Stimulated activated CD8-positive, alpha-beta memory T cell treated with anti-CD3 and anti-CD28 coated beads, Interleukin-15, amount 100 ng/mL, for 48 hours (primary cell): Measurements from ENCODE around the gene C12orf54.
"Not testable (repeated sequence)": the region's sequence is repeated elsewhere in the genome, so short reads cannot be mapped to it uniquely, and the experiment has no call there.

Experiments
- DNase-seq, 2 donors: peaks; one replicate each; pipeline ENCODE4 v3.0.0-alpha.2; 2020; ENCODE audit warnings: low read depth in 2 of 2

C12orf54 gene

DNA sequence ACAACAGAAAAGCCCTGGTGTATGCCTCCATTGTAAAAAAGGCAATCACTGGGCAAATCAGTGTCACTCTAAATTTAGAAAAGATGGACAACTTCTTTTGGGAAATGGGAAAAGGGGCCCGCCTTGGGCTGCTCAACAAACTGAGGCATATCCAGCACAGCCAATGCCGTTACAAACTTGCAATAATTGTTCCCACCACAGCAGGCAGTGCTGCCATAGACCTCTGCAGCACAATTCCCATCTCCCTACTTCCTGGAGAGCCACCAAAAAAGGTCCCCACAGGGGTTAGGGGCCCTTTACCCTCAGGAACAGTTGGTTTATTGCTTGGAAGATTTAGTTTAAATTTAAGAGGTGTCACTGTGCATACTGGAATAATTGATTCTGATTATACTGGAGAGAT, 26.7 kb downstream of the C12orf54 start:
- DNase-seq, result no peak

DNA sequence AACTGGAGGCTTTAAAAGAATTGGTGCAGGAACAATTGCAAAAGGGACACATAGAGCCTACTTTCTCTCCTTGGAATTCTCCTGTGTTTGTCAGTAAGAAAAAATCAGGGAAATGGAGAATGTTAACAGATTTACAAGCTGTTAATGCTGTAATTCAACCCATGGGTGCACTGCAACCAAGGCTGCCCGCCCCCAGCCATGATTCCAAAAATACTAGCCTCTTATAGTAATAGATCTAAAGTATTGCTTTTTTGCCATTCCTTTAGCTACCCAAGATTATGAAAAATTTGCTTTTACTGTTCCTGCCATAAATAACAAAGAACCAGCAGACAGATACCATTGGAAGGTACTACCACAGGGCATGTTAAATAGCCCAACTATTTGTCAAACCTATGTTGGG, 27.8 kb downstream of the C12orf54 start:
- no peak for DNase-seq

DNA sequence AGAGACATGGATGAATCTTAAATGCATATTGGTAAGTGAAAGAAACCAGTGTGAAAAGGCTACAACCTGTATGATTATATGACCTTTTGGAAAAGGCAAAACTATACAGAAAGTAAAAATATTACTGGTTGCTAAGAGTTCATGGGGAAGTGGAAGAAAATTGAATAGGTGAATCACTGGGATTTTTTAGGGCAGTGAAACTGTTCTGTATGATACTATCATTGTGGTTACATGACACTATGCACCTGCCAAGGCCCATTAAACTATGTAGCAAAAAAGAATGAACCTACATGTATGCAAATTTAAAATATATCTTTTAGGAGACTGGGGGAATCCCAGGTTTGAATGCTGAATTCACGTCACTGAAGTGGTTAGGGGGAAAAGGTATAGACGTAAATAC, 30.6 kb downstream of the C12orf54 start:
- DNase-seq, result no peak

DNA sequence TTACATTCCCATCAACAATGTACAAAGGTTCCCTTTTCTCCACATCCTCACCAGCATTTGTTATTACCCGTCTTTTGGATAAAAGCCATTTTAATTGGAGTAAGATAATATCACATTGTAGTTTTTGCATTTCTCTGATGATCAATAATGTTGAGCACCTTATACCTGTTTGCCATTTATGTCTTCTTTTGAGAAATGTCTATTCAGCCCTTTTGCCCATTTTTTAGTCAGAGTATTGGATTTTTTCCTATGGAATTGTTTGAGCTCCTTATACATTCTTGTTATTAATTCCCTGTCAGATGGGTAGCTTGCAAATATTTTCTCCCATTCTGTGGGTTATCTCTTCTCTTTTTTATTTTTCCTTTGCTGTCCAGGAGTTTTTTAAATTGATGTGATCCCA, 32.4 kb downstream of the C12orf54 start:
- DNase-seq, result no peak

DNA sequence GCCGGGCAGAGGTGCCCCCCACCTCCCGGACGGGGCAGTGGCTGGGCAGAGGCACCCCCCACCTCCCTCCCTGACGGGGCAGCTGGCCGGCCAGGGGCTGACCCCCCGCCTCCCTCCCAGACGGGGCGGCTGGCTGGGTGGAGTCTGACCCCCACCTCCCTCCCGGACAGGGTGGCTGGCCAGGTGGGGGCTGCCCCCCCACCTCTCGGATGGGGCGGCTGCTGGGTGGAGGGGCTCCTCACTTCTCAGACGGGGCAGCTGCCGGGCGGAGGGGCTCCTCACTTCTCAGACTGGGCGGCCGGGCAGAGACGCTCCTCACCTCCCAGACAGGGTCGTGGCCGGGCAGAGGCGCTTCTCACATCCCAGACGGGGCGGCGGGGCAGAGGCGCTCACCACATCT, 38.1 kb downstream of the C12orf54 start:
- not testable (repeated sequence) for DNase-seq

DNA sequence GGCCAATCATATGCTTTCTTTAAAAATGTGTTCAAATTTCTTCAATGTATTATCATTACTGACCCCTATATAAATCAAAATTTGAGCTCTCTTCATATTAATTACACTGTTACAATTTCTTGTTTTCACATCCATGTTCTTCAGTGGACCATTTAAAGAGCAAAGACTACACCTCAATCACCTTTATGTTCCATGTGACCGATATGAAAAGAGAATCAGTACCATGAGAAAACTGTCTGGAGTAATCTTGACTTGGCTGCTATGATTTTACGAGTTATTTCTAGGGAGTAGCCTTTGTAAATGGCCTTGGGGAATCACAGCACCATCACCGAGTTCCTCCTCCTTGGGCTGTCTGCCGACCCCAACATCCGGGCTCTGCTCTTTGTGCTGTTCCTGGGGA, 43.0 kb downstream of the C12orf54 start, which contains the start of gene OR8S1:
Gene OR8S1, plus strand, starts transcription at position 301 of the 400 bp plus-strand sequence. Its CDS starts 0 bp downstream, at position 301.
- no peak for DNase-seq

DNA sequence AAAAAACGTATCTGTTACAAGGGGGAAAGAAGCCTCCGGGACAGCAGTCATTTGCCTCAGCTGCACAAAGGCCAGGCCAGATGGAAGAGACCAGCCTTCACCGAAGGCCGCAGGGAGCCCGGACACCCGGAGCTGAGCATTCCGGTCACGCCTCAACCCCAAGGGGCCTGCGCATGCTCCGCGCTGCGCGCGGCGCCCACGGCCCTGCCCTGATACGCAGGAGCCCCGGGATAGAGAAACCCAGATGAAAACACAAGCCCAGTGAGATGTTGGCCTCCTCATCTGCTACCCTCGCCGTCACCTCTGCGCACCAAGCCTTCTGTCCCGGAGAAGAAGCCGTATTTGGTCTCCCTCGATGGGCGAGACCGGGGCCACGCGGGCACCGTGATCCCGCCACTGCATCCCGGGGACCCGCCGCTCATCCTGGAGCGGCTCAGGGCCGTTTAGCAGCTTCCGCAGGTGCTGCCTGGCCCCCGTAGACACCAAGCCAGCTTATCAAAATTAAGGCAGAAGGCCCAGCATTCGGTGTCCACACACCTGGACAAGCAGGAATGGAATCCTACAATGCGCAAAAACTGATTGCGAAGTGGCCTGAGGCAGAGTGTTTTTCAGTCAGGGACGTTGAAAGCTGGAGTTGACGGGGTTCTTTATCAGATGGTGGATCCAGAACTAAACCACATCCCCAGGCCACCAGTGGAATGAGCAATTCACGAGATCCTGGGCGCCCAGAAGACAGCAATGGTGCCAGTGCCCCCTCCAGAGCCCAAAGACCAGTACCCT, 45.8 kb downstream of the C12orf54 start:
- no peak for DNase-seq

DNA sequence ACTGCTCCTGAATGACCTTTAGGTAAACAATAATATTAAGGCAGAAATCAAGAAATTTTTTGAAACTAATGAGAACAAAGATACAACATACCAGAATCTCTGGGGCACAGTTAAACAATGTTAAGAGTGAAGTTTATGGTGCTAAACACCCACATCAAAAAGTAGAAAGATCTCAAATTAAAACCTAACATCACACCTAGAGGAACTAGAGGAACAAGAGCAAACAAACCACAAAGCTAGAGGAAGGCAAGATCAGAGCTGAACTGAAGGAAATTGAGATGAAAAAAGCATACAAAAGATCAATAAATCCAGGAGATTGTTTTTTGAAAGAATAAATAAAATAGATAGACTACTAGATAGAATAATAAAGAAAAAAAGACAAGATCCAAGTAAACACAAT, 50.3 kb downstream of the C12orf54 start:
- DNase-seq, result no peak

DNA sequence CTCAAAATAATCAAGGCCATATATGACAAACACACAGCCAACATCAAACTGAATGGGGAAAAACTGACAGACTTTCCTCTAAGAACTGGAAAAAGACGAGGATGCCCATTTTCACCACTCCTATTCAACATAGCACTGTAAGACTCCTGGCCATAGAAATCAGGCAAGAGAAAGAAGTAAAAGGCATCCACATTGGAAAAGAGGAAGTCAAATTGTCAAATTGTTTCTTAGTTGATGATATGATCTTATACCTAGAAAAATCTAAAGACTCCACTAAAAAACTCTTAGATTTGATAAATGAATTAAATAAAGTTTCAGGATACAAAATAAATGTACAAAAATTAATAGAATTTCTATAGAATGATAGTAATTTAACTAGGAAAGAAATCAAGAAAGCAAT, 54.3 kb downstream of the C12orf54 start:
- no peak for DNase-seq

DNA sequence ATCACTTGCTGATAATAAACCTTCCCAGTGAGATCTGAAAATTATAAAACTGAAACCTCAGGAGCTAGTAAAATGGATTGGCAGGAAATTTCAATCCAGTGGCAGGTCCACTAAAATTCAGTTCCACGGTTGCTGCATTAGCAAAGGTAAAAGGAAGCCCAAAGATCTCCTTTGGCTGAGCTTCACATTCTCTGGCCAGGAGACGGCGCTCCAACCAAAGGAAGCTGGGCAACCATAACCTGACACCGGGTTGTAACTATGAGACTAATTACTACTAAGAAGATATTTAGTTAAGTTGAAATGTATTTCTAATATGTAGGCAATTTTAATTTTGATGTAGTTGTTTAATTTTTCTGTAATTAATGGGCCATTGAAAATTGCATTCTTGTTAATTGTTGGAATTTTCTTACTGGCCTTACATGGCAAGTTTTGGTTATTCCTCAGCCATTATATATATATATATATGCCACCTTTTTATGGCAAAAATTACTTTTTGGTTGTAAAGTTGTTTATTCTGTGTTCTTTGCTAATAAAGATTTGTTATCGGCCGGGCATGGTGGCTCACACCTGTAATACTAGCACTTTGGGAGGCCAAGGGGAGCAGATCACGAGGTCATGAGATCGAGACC, 60.1 kb downstream of the C12orf54 start:
- DNase-seq, result peak; percentile 20 to 36

DNA sequence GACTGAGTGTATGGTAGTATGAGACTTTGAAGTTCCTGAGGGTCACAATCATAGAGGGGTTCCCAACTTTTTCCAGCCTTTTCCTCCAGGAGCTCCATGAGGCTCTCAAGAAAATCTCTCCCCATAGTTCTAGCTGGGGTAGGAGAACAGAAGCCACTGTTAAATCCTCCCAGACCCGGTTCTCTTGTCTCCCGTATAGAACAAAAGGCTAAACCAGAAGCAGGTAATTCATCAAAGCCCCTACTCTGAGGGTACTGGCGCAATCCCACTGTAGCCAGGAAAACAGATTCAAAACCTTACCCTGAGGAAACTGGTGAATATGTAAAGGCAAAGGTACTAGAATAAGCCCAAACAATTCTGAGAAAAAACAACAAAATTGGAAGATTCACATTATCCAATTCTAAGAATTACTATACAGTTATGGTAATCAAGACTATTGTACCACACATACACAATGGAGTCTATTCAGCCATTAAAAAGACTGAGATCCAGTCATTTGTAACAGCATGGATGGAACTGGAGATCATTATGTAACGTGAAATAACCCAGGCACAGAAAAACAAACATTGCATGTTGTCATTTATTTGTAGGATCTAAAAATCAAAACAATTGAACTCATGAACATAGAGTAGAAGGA, 63.7 kb downstream of the C12orf54 start:
- DNase-seq, result no peak
